AG09319 (cell line): ENCODE results near the gene TOP3A.

Source experiments
- DNase-seq: peaks from one replicate; pipeline ENCODE4 v3.0.0-alpha.2; 2010; ENCODE audit warnings: low read depth; ENCODE audit errors: extremely low read depth
- CTCF ChIP-seq: IDR thresholded peaks from 2 replicates; pipeline ENCODE4 v1.5.1; 2011; ENCODE audit warnings: low read depth, mild to moderate bottlenecking, inconsistent platforms, low read length, moderate library complexity

TOP3A gene

GRCh38 chr17:18281788-18282187 is 33.0 kb downstream of the TOP3A start:
- DNase-seq = no peak
- no peak for TF ChIP-seq CTCF

GRCh38 chr17:18280766-18281371 is 33.9 kb downstream of the TOP3A start:
- no peak for DNase-seq
- TF ChIP-seq CTCF = no peak

GRCh38 chr17:18280249-18280648 is 34.5 kb downstream of the TOP3A start:
- DNase-seq = no peak
- no peak for TF ChIP-seq CTCF

DNA sequence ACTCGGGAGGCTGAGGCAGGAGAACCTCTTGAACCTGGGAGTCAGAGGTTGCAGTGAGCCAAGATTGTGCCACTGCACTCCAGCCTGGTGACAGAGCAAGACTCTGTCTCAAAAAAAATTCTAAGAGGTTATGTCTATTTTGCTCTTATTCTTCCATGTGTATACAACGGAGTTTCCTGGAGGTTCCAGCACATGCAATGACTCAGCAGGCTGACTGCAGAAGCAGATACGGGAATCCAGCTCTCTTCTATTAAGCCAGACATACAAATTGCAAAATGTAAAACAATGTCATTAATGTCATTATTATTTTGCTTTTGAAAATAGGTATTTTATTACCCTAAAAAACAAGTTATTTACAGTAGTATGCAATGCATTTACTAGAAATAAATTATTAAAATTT is 35.9 kb downstream of the TOP3A start:
- DNase-seq = no peak
- TF ChIP-seq CTCF = no peak

GRCh38 chr17:18277076-18277475 is 37.7 kb downstream of the TOP3A start:
- DNase-seq = no peak
- TF ChIP-seq CTCF = no peak

DNA sequence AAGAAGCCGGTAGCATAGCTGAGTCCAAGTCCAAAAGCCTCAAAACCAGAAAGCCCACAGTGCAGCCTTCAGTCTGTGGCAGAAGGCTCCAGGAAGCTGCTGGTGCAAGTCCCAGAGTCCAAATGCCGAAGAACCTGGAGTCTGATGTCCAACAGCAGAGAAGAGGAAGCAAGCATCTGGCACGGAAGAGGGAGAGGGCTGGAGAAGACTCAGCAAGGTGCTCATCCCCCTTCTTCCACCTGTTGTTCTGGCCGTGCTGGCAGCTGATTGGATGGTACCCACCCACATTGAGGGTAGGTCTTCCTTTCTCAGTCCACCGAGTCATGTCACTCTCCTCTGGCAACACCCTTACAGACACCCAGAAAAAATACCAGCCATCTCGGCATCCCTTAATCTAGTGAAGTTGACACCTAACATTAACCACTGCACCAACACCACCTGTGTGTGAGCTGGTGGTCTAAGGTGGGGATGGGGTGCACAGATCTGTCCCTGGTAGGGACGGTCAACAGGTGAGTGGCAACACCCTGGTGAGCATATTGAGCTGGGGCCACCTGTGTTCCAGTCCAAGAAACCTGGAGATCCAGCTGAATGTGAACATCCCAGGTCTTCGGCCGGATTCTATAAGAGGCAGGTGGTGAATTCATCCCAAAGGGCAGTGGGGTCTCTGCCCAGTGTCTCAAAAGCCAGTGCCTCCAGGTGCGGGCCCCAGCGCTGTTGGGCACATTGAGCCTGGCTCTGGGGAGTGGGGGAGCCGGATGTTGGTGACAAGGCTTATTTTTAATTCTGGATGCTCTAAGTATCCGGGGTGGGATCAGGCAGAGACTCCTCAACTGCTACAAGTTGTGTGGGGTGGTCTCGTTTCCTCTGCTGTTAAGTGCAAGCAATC is 44.5 kb downstream of the TOP3A start:
- TF ChIP-seq CTCF = no peak
- DNase-seq = no peak
